Measurements from ENCODE around the gene CLPX.
A peak's percentile ranks its signal among the peaks of the same experiment; 100 is the strongest.
"Not testable (repeated sequence)": the region's sequence is repeated elsewhere in the genome, so short reads cannot be mapped to it uniquely, and the experiment has no call there.

The CLPX gene

GRCh38 chr15:65206750-65207149, 21.6 kb upstream of the CLPX start:
- DNase-seq (ENCODE audit: low spot score): no peak

- DNase-seq (ENCODE audit: low spot score): no peak
These were observed 20.0 kb upstream of the CLPX start for GRCh38 chr15:65204931-65205660.

DNA sequence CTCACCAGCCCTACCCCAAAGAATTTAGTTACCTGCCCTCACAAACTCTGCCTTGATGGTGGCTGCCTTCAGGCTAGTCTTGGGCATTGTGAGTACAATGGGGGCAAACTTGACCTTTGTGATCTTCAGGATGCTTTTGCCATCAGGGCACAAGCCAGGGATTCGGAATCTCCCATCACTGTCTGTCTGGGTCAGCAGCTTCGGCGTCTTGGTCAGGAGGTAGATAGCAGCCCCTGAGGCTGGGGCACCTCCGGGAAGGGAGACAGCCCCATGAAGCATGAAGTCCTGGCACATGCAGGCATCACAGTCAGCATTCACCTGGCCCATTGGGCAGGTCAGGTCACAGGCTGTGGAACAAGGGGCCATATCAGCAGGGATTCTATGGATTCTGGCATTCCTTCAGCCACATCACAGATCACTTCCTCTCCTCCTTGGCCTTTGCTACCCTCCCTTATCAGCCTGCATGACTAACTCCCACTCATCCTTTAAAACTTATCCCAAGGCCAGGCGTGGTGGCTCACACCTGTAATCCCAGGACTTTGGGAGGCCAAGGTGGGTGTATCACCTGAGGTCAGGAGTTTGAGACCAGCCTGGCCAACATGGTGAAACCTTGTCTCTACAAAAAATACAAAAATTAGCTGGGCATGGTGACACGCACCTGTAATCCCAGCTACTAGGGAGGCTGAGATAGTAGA, 19.2 kb upstream of the CLPX start:
- DNase-seq (ENCODE audit: low spot score): no peak

DNA sequence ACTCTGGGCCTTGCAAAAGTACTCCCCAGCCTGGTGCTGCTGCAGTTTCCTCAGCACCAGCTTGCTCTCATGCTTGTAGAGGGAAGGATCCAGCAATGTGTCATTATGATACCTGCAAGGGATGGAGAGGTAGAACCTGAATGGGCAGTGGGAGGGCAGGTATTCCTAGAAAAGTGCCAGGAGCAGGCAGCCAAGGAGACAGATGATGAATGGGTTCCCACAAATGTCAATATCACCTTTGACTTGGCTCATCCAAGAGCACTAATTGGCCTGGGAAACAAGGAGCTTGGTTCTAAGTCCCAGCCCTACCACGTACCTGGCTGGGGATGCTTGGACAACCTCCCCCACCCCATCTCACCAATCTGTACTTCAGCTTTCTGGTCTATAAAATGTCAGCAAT, 16.8 kb upstream of the CLPX start:
- DNase-seq (ENCODE audit: low spot score): no peak

GRCh38 chr15:65198571-65198970, 13.4 kb upstream of the CLPX start:
- no peak for DNase-seq (ENCODE audit: low spot score)

DNA sequence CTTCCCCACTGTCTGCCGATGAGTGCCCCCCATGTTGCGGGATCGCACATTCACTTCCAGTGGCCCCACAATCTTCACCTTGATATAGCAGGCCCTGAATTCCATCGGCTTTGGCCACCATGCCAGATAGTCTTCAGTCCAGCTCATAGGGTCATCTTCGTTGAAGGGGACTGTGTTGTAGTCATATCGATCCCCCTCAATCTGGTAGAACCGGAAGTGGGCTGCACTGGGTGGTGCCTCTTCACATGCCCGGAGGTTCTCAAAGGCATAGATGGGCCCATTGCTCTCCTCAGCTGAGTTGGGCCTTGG, 12.1 kb upstream of the CLPX start:
- DNase-seq (ENCODE audit: low spot score): no peak

- DNase-seq (ENCODE audit: low spot score): no peak
These were observed 11.6 kb upstream of the CLPX start for GRCh38 chr15:65196637-65197336.

DNA sequence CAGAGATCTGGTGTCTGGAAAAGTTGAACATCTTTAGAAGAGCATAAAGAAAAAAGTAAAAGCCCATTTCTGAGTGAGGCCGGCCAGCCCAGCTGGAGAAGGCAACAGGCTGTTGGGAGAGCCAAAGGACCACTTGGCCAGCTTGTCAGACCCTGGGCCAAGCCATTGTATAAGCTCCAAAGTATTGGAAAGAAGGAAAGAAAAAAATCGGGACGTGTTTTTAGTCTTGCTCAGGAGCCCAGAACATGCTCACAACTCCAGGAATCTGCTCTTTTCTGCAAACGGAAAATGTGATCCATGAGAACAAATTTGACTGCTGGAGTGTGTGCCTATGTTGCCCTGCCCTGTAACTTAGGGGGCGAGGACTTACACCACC, 10.4 kb upstream of the CLPX start:
- no peak for DNase-seq (ENCODE audit: low spot score)

- no peak for DNase-seq (ENCODE audit: low spot score)
These were observed 9.8 kb upstream of the CLPX start for GRCh38 chr15:65194826-65195547.

- DNase-seq (ENCODE audit: low spot score): no peak
These were observed 6.9 kb upstream of the CLPX start for GRCh38 chr15:65192016-65192415.

DNA sequence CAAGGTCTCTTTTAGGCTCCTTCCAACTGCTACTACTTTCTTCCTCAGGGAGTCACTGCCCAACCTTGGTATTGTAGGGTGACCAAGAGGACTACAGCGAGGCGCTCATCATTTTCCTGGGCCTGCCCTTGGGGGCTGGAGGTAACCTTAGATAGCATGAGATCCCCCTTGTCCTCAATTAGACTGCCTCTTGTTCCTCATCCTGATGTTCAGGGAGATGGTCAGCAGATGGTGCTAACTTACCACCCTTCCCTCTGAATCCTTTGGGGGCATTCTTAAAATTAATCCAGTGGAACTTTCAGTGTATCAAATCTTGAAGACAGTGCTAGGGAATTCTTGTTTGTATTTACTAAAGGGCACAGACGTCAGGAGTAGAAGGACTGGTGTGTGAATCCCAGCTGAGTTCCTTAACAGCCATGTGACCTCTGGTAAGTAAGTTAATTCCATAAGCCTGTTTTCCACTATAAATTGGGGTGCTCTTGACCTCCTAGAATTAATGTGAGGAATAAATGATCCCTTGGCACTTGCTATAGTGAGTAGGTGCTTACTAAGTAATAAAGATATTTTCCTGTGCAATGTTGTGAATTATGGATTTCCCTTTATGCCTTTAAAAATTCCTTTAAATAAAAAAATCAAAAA, 4.1 kb upstream of the CLPX start:
- no peak for DNase-seq (ENCODE audit: low spot score)

DNA sequence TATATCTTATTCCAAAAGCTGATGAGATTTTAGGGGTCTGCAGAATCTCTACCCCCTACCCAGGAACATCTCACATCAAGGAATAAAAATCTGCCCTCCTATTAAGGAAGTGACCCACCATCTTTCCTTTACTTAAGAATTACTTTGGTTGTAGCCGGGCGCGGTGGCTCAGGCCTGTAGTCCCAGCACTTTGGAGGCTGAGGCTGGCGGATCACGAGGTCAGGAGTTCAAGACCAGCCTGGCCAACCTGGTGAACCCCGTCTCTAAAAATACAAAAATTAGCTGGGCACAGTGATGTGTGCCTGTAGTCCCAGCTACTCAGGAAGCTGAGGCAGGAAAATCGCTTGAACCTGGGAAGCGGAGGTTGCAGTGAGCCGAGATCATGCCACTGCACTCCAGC, 3.3 kb upstream of the CLPX start:
- not testable (repeated sequence) for DNase-seq (ENCODE audit: low spot score)

GRCh38 chr15:65184305-65184867, 756 bp downstream of the CLPX start:
- peak; percentile 76 for DNase-seq (ENCODE audit: low spot score)

- no peak for DNase-seq (ENCODE audit: low spot score)
These were observed 1.3 kb downstream of the CLPX start for GRCh38 chr15:65183865-65184159.

DNA sequence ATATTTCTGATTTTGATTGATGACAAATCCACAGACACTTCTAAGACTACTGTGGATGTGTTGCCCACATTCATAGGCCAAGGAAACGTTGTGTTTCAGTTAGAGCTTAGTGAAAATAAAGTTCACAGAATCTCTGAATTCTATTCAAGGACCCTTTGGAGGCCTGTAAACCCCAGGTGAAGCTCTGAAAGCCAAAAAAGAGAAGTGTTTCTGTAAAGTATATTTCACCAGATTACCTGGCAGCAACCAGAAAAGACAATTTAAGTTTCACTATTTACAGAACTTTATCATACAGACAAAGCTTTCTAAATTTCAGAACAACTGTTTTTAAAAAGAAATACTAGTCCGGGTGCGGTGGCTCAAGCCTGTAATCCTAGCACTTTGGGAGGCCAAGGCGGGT, 2.6 kb downstream of the CLPX start:
- DNase-seq (ENCODE audit: low spot score): no peak

- not testable (repeated sequence) for DNase-seq (ENCODE audit: low spot score)
These were observed 3.4 kb downstream of the CLPX start for GRCh38 chr15:65181582-65182353.

GRCh38 chr15:65180167-65180566, 5.0 kb downstream of the CLPX start:
- no peak for DNase-seq (ENCODE audit: low spot score)

DNA sequence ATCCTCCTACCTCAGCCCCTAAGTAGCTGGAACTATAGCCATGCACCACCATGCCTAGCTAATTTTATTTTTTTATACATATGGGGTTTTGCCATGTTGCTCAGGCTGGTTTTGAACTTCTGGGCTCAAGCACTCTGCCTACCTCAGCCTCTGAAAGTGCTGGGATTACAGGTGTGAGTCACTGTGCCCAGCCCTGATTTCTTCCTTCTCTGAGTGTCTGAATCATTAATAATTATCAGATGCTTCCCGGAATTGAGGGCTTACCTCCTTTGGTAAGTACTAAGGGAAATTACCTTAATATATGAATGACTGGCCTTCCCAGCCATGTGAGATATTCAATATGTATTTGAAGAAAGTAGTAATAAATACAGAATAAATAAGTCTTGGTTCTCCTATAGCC, 7.2 kb downstream of the CLPX start:
- DNase-seq (ENCODE audit: low spot score): no peak

GRCh38 chr15:65176056-65176455, 9.1 kb downstream of the CLPX start:
- no peak for DNase-seq (ENCODE audit: low spot score)

GRCh38 chr15:65175511-65175910, 9.6 kb downstream of the CLPX start:
- DNase-seq (ENCODE audit: low spot score): no peak

DNA sequence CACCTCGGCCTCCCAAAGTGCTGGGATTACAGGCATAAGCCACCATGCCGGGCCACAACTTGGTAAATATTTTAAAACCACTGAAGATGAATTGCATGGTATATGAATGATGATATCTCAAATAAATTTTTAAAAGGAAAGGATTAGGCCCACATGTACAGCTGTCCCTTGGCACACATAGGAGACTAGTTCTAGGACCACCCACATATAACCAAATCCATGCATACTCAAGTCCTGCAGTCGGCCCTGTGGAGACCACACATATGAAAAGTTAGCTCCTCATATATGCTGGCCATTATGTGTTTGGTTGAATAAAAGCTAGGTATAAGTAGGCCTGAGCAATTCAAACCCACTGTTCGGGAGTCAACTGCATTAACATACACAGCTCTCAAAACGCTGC, 10.6 kb downstream of the CLPX start:
- no peak for DNase-seq (ENCODE audit: low spot score)

Data from left forelimb (tissue), 1 donor.